ENCODE measurements around the gene LRSAM1.

Gene LRSAM1

DNA sequence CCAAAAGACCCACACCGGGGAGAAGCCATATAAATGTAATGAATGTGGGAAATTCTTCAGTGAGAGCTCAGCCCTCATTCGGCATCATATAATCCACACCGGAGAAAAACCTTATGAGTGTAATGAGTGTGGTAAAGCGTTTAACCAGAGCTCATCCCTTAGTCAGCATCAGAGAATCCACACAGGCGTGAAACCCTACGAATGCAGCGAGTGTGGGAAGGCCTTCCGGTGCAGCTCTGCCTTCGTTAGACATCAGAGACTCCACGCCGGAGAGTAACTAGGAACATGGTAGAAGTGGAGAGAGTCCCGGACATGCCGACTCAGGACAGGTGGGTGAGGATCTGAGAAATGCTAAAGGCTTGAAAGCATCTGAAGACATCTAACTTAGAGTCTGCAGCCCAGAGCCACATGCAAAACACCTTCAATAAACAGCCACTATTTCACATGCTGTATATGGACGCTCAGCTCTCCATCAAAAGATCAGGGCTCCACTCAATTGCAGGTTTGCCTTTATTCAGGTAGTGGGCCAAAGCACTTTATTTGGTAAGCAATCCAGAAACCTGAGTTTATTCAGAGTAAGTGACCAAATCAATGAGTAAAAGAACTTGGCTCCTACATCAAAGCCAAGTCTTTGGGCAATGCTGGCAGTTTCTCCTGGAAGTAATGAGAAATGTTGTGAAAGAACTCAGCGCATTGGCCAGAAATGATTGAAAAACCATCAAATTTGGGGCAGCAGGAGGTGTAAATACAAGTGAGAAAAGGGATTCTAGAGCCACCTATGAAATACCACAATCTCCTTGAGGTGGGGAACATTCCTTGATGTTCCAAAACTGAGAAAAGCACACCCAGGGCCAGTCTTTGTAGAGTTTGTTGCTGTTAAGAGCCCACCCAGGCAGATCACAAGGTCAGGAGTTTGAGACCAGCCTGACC is 6.1 kb upstream of the LRSAM1 start:
- DNase-seq (ENCODE audit: low read depth), result peak; percentile 54
- TF ChIP-seq, protein P1, sequence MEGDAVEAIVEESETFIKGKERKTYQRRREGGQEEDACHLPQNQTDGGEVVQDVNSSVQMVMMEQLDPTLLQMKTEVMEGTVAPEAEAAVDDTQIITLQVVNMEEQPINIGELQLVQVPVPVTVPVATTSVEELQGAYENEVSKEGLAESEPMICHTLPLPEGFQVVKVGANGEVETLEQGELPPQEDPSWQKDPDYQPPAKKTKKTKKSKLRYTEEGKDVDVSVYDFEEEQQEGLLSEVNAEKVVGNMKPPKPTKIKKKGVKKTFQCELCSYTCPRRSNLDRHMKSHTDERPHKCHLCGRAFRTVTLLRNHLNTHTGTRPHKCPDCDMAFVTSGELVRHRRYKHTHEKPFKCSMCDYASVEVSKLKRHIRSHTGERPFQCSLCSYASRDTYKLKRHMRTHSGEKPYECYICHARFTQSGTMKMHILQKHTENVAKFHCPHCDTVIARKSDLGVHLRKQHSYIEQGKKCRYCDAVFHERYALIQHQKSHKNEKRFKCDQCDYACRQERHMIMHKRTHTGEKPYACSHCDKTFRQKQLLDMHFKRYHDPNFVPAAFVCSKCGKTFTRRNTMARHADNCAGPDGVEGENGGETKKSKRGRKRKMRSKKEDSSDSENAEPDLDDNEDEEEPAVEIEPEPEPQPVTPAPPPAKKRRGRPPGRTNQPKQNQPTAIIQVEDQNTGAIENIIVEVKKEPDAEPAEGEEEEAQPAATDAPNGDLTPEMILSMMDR (IDR thresholded peaks at IDR 0.05; ENCODE audit: insufficient read depth, low read depth, low read length, missing control alignments), result no peak
- no peak overlapping the region for H3K4me3 ChIP-seq (ENCODE audit: low read depth, low read length)

DNA sequence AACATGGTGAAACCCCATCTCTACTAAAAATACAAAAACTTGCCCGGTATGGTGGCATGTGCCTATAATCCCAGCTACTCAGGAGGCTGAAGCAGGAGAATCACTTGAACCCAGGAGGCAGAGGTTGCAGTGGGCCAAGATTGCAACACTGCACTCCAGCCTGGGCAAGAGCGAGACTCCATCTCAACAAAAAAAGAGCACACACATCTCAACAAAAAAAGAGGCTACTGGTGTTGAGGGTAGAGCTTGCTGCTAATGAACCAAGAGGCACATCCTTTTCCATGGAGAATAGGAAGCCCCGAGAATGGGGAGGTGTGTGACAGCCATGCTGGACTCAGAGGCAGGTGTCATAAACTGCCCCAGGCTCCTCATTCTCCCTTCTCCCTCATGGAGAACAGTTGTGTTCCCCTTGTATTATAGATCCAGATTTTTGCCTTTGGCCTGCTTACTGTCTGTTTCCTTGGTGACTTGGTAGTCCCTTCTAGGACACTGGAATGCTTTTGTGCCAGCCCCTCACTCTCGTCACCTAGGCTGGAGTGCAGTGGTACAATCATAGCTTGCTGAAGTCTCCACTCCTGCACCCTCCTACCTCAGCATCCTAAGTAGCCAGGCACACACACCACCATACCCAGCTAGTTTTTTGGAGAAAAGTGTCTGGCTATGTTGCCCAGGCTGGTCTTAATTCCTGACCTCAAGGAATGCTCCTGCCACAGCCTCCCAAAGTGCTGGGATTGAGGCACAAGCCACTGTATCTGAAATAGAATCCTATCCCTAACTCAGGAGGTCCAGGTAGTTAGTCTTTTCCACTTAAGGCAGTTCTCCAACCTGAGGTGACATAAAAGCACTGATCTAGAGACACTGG is 5.2 kb upstream of the LRSAM1 start:
- peak; percentile 53 for DNase-seq (ENCODE audit: low read depth)
- TF ChIP-seq, protein P1 (IDR thresholded peaks at IDR 0.05; ENCODE audit: insufficient read depth, low read depth, low read length, missing control alignments), result no peak
- no peak overlapping the region for H3K4me3 ChIP-seq (ENCODE audit: low read depth, low read length)

DNA sequence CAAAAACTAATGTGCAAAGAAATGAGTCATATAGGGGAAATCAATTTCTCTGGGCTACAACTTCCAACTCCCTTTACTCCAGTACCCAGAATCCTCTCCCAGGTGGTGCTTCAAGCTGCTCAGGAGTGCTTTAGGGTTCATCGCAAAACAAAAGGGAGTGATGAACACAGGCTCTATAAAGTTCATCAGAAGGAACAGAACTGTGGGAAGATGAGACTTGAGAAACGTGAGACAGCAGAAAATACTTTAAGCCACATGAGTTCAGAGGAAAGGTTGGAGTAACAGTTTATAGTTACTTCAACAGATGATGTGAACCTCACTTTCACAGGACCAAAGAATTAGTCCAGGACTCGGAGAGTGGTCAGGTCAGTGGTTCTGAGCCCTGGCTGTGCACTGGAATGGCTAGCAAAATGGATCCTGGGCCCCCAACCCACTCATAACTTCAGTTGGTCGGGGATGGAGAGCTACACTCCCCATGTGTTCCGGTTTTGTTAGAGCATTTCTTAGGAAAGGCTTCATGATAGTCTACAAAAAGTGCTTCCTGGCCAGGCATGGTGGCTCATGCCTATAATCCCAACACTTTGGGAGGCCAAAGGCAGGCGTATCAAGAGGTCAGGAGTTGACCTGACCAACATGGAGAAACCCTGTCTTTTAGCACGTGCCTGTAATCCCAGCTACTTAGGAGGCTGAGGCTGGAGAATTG is 4.4 kb upstream of the LRSAM1 start:
- DNase-seq (ENCODE audit: low read depth), result no peak
- H3K4me3 ChIP-seq (ENCODE audit: low read depth, low read length), result no peak overlapping the region
- TF ChIP-seq, protein P1 (IDR thresholded peaks at IDR 0.05; ENCODE audit: insufficient read depth, low read depth, low read length, missing control alignments), result no peak

DNA sequence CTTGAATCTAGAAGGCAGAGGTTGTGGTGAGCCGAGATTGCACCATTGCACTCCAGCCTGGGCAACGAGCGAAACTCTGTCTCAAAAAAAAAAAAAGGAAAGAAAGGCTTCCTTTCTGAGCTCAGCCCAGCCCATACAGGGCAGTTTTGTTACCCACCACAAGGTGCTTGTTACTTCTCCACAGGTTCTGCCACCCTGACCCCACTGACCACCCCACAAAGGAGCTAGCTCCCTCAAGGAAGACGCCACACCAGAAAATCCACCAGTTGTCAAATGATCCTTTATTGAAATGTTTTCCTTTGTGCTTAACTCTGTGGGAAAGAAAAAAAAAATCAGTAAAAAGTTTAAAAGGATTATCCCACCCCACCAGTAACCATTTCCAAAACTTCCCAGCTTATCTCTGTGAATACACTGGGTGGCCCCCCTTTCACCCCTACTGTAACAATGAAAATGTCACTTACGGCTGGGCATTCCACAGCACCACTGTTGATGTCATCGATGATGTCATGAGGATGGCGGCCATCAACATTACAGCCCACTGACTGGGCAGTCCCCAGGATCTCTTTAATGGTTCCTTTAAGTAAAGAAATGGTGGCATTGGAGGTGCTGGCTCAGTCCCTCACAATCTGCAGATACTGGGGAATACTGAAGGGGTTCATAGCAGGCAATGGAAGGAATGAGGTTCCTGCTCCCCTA is 3.7 kb upstream of the LRSAM1 start:
- no peak for DNase-seq (ENCODE audit: low read depth)
- no peak overlapping the region for H3K4me3 ChIP-seq (ENCODE audit: low read depth, low read length)
- TF ChIP-seq, protein P1 (IDR thresholded peaks at IDR 0.05; ENCODE audit: insufficient read depth, low read depth, low read length, missing control alignments), result no peak

DNA sequence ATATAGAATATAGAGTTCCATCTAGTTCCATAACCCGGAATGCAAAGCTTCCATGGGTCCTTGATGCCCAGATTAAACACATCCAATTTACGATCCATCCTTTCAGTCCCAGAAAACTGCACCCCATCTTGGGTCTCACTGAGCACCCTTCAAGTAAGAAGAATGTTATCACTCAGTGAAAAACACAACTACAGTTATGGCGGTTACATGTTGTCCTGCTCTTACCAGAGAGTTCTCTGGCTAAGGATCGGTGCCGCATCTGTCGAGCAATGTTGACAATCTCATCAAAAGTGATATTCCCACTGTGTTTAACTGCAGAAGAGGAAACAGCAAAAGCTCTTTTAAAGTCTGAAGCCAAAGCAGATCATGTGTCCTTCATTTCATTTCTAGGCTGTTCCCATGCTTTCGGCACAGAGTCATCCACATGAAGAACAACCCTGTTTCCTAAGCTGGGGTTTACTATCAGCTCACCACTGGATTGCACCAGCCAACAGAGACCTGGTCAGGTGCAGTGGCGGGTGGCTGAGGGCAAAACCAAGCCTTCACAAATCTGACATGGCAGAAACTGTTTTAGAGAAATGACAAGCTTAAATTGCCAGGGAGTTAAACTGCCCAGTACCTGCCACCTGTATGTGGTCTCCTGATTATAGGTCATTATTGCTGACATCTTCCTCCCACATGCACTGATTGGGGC is 3.1 kb upstream of the LRSAM1 start:
- TF ChIP-seq, protein P1 (IDR thresholded peaks at IDR 0.05; ENCODE audit: insufficient read depth, low read depth, low read length, missing control alignments), result no peak
- no peak for DNase-seq (ENCODE audit: low read depth)
- no peak overlapping the region for H3K4me3 ChIP-seq (ENCODE audit: low read depth, low read length)

Data from GM12865 (cell line).